CD4-positive, alpha-beta T cell treated with Interleukin-4 for 1 hour (primary cell): ENCODE measurements around the gene ZRANB1.

Experiments used
- DNase-seq, 2 donors: peaks; one replicate each; pipeline ENCODE4 v3.0.0-alpha.2; 2020 to 2022

The ZRANB1 gene

DNA sequence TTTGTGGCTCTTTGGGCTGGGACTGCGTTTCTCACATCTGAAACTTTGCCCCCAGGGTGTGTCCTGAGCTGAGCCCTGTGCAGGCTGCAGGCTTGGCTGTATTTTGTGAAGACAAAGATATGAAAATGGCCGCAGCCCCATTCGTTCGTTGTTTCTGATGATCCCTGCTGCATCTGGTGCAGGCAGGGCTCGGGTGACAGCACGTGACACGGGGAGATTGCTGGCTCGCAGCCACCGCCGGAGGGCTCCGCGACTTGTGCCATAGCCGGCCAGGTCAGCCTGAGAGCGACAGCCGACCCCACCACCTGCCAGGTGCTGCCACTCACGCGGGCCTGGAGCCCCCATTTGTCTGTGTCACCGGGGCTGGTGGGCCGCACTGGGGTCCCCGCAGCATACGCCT lies 81.3 kb downstream of the ZRANB1 start:
- no peak for DNase-seq

- no peak for DNase-seq
These were observed 82.1 kb downstream of the ZRANB1 start for GRCh38 chr10:125023862-125024496.

DNA sequence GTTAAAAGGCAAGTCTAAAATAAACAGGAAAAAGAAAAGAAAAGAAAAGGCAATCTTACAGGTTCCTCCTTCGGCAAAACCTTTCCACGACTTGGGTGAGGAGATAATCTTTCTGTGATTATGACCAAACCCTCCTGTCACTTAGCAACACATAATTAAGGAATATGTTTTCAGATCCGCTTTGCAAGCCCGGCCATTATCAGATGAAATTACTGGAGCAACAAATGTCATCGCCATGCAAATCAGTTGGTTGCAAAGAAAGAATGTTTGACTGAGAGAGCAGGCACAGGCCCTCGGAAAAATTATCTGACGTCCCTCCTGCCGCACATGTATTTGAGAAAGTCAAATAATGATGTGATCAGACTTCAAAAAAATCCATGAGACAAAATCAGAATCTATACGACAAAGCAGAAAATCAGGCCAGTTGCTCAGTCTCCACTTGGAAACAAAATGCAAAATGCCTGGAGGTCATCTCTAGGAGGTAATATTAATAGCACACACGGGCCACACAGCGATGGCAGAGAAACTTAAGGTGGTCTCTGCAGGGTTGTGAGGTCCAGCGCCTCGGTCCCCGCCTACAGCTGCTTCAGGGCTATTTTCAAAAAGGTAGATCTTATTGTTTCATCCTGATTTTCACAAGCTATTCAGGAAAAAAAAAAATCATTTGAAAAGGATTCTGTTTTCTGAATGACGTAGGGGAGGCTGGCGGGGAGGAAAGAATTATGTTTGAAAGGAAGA lies 82.7 kb downstream of the ZRANB1 start:
- DNase-seq, result no peak

- DNase-seq, result no peak
These were observed 83.4 kb downstream of the ZRANB1 start for GRCh38 chr10:125025341-125025740.

- no peak for DNase-seq
These were observed 84.4 kb downstream of the ZRANB1 start for GRCh38 chr10:125026036-125026931.

GRCh38 chr10:125026974-125027735 lies 85.2 kb downstream of the ZRANB1 start:
- no peak for DNase-seq

DNA sequence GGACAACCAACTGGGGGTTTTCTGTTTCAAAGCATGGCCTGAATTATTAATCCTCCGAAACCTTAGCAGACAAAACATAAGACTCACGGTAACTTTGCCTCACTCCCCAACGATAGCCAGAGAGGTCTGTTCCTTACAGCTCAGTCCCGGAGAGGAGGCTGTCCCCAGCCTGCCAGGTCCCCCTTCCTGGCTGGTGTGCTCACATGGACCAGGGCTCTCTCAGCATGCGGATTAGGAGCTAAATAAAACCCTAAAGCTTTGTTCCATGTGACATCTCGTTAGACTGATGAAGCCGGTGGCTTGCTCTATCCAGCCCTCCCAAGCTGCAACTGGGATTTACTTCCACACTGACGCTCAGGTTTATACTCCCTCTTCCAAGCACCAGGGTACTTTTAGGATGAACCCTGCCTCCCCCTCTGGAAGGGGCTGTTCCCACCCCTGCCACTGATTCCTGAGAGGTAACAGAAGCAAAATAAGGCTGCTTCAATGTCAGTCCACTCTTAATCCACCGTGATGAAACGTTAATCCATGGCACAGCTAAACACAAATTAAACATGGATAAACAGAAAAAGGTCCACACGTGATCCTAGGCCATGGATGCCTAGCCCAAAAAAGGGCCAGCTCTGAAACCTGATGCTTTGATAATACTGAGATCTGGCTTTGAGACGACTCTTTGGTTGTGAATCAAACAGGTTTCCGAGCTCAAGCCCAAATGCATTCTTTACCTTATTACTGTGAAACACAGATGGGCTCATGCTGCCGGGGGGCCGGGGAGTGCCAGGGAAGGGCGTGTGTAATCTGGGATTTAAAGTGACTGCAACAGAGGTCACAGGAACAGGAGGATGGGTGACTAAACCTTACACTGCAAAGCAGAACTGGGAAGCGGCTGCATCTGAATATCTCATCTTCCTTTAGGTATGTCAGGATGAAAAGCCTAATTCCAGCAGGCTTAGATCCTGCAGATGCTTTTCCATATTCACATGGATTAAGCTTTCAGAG lies 86.2 kb downstream of the ZRANB1 start:
- no peak for DNase-seq

- DNase-seq, result no peak
These were observed 87.8 kb downstream of the ZRANB1 start for GRCh38 chr10:125029584-125030242.

DNA sequence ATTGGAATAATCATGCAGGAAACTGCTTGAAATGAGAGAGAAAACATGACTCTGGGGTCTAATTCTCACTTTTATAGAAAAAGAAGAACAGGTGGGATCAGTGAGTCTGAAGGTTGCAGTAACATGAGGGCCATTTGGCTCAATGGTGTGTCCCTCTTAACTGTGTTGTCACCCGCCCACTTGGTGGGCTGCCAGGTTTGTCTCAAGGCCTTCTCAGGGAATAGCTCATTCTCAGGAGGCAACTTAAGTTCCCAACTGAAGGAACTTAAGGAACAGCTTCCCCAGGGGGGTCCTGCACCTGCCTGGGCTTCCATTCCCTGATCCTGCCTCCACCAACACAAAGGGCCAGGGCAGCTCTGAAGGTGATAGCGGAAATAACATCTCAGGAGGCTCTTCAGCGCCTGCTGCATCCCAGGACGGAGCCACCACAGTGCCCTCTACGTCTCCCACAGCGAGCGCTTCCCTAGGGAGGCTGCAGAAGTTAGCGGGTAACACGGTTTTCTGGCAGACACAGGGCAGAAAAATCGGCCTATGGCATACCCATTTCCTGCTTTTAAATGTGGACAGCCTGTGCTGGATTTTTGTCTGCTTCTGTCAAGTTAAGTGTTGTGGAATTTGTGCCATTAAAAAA lies 88.8 kb downstream of the ZRANB1 start:
- DNase-seq, result no peak

DNA sequence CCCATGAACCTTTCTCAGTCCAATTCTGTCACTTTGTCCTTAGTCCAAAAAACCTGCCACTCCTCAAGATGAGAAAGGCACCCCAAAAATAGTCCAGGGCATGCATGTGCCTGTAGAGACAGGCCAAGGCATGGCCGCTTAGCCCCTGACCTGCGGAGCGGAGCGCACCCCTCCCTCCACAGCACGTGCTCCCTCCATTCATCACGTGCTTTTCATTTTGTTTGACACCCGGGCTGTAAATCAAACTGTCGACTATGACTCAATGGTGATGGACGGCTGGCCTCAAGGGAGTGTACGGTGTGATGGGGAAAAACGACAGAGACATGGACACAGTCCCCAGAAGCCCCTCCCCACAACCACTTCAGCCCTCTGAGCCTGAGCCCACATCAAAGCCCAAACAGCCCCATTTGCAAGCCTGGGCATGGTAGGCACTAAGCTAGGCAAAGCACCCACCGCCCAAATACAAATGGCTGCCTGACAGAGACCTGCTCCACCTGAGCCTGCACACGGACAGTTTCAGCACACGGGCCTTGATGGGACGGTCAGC lies 90.6 kb downstream of the ZRANB1 start:
- no peak for DNase-seq

GRCh38 chr10:125033146-125033924 lies 91.4 kb downstream of the ZRANB1 start:
- DNase-seq, result no peak

DNA sequence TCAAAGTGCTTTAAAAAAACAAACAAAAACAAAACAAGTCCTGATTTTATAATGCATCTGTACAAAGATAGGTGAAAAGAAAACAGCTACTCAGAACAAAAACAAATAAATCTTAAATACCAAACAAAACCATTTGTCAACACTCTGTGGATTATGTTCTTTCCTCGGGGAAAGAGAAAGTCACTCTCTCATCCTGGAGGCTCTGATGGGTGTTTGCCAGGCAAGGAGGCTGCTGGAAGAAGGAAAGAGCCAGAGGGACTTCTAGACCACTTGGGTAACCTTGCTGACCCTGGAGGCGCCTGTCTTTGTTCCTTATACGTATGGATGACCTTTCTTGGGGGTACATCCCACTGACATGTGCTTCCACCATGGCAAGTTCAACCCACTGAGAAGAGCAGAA lies 92.8 kb downstream of the ZRANB1 start:
- no peak for DNase-seq

- DNase-seq, result no peak
These were observed 93.2 kb downstream of the ZRANB1 start for GRCh38 chr10:125035136-125035535.

GRCh38 chr10:125035588-125036295 lies 93.8 kb downstream of the ZRANB1 start:
- no peak for DNase-seq

GRCh38 chr10:125037145-125037877 lies 95.4 kb downstream of the ZRANB1 start:
- DNase-seq, result no peak
